Hepatocyte (in vitro differentiated cells): ENCODE data around the gene HUWE1.

Source experiments
- EZH2 ChIP-seq: fragments of 200-600 bp; sonication (generic); IDR thresholded peaks from 2 replicates; pipeline ENCODE4 v1.6.1; 2016; ENCODE audit warnings: antibody characterized with exemption, mild to moderate bottlenecking, borderline replicate concordance
- TF ChIP-seq, protein P1 (sequence below): fragments of 200-600 bp; sonication (generic); IDR thresholded peaks from 2 replicates; pipeline ENCODE4 v1.5.1; 2016; ENCODE audit warnings: antibody characterized with exemption, mild to moderate bottlenecking; ENCODE audit not compliant: poor library complexity

DNA sequence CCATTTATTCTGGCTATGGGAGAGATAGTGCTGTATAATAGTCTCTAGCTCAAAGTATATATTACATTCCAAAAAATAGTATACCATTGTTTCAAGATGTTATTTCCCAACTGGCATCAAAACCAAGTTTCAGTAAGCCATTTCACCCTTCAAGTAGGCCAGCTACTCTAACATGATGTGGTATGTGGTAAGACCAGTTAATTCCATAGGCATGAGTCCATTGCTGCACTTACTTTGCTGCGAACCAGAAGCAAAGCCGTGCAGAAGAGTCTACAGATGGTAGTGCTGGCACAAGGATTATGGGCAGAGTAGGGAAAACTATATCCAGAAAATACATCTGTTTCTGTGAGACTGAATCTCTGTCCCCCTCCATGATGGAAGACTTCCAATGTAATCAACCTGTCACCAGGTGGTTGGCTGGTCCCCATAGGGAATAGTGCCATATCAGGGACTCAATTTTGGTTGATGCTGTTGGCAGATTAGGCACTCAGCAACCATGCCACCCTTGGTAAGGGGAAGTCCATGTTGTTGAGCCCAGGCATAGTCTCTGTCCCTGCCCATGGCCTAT, 202.6 kb downstream of the HUWE1 start:
- TF ChIP-seq EZH2: no peak
- TF ChIP-seq, protein P1, sequence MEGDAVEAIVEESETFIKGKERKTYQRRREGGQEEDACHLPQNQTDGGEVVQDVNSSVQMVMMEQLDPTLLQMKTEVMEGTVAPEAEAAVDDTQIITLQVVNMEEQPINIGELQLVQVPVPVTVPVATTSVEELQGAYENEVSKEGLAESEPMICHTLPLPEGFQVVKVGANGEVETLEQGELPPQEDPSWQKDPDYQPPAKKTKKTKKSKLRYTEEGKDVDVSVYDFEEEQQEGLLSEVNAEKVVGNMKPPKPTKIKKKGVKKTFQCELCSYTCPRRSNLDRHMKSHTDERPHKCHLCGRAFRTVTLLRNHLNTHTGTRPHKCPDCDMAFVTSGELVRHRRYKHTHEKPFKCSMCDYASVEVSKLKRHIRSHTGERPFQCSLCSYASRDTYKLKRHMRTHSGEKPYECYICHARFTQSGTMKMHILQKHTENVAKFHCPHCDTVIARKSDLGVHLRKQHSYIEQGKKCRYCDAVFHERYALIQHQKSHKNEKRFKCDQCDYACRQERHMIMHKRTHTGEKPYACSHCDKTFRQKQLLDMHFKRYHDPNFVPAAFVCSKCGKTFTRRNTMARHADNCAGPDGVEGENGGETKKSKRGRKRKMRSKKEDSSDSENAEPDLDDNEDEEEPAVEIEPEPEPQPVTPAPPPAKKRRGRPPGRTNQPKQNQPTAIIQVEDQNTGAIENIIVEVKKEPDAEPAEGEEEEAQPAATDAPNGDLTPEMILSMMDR: no peak
